HL-60/S4 treated with retinoic acid at 250 ng/mL for 4 days and 3 days (cell line): ENCODE measurements around the gene BTLA.

Experiments
- in situ Hi-C: fragments of 300-500 bp; cut with MboI; formaldehyde crosslinking; loops from 2 replicates; pipeline ENCODE4 v1.7.0; 2022; ENCODE audit warnings: low sequenced_read_pairs

Gene BTLA, protein sequence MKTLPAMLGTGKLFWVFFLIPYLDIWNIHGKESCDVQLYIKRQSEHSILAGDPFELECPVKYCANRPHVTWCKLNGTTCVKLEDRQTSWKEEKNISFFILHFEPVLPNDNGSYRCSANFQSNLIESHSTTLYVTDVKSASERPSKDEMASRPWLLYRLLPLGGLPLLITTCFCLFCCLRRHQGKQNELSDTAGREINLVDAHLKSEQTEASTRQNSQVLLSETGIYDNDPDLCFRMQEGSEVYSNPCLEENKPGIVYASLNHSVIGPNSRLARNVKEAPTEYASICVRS

DNA sequence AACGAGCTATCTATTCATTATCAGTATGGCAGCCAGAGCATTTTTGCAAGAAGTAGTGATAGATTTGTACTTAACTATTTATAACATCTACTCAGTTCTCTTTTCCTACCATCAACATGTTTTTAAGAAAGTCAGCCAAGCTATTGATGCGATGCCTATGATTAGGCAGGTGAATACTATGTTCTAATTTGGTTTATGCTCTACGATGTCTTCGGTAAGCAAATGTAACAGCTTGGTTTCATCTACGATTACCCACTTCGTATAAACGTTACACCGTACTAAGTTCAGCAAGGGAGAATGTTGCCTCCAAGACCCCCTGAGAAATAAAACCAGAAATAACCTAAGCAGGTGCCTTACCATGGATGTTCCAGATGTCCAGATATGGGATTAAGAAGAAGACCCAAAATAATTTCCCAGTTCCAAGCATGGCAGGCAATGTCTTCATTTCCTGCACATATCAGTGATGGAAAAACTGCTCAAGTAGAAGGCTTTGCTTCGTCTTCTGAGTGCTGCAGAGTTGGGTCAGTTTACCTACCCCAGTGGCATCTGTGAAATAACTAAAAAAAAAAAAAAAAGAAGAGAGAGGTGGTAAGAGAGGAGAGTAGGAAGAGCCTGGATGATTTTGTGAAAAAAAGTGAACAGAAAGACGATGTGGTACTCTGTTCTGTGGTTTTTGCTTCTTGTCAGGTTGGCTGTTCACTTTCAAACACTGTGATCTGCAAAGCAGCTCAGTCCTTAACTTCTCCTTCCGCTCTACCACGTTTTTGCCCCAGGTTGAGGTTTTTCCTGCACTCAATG is at the start of gene BTLA:
TSS of gene BTLA (minus strand) at position 559 of the 798 bp plus-strand sequence. CDS start at position 445, 114 bp downstream.
- in situ Hi-C loops = no loop called here

DNA sequence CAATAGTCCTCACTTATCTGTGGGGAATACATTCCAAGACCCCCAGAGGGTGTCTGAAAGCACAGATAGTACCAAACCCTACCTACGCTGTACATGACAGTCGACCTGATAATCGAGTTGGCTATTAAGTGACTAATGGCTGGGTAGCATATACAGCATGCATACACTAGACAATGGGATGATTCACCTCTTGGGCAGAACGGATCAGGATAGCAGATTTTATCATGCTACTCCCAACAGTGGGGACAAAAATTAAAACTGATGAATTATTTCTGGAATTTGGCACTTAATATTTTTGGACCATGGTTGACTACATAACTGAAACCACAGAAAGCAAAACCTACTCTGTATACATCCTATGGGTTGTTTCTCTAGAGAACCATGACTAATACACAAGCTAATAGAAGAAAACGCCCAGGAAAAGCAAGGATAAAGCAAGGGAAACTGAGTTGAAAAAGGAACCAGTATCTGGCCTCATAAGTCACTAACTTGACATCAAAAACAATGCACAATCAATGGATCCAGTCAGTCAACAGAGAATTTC is 47.0 kb upstream of the BTLA start:
- in situ Hi-C loops = no loop called here

DNA sequence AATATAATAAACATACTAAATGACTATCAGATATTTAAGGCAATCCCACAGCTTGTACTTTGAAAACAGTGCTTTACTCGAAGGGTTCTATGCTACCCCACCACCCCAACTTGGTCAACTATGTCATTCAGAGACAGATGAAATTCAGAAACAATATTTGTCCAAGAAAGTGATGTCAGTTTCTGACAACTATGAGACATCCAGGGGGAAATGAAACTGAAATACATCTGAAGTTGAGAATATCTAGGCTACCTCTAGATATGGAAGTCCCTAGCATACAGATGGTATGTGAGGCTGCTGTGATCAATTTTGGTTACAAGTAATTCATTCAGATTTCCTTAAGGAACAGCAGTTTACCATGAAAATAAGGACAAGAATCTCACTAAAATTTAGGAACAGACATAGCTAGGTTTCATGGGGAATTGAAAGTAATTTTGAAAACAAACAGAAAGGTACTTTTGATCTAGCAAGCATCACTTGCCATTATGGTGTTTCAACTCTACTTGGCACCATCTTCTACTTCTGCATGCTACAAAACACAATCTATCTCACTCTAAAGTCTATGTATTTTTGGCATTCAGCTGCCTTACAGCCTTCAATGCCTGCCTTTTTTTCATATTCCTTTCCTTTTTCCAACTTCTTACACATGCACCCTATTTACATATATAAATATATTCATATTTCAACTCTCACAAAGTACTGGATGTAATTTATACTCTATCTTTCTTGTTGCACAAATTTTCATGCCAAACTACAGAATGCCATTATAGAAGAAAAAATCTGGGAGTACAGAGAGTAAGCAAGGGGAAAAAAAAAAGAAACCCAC is 40.8 kb upstream of the BTLA start:
- in situ Hi-C loops = no loop called here

DNA sequence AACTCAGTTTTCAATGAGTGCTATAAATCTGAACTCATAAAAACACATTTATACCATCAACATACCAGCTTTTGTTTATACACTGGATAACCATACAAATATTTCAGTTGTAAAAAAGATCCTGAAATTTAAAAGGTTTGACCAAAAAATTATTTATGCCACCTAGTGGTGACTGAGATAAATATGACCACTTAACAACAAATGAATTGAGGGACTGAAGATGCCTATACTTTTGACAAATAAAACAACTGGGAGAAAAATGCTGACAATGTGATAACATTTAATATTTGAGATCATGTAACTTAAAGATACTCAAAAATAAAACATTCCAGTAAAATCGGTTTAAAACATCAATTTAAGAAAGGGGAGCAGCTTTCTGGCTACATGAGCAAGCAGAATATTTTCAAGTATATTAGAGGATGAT is 32.1 kb upstream of the BTLA start:
- in situ Hi-C loops = no loop called here

DNA sequence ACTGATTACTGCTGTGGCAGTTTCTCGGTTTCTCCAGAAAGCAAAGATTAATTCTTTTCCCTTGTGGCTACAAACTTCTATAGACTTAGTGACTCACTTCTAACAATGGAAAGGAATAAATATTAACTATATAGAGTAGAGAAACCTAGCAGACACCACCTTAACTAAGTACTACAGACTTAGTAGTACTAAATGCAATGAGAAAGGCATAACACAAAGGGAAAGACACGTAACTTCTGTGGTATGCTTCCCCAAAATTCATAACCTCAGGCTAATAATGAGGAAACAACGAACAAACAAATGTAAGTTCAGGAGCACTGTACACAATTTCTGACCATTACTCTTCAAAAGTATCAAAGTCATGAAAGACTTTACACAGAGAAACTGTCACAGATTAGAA is 31.3 kb upstream of the BTLA start:
- in situ Hi-C loops = no loop called here

DNA sequence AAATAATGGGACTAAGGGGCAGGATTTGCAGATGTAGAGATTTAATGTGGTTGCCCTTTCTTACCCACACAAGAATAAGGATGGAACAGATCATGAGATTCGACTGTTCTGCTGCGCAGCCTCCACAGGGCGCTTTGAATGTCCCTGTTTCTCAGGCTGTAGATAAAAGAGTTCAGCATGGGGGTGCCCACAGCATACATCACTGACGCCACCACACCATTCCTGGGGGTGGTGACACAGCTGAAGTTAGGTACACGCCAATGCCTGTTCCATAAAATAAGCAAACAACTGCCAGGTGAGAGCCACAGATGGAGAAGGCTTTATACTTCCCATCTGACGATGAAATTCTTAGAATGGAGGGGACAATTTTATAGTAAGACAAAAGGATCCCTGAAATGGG is 24.9 kb upstream of the BTLA start:
- in situ Hi-C loops = loop anchor here (10.0 to 25.0 kb wide), 2 partner anchors 199 to 412 kb away; no protein-coding TSS in a partner anchor

DNA sequence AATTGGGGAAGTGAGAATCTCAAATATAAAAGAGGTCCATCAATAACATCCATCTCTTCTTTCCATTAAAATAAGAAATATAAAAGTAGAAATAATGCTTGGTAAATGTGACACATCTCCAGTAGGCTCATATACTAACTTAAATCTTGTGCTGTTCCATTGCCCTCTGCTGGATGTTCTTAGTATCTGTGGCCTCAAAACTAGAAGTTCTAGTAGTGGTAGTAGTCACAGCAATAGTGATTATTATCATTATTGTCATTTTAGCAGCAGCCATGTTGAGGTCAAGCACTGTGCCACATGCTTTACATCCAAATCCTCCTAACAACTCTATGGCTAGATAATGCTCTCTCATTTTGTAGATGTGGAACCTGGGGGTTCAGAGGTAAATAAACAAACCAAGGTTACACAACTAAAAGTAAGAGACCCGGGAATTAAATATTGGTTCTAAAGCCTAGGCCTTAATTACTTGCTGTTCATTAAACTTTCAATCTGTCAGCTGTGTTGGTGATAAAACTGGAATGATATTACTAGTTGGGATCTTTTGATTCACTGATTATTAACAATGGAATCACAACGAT is 20.2 kb upstream of the BTLA start:
- in situ Hi-C loops = loop anchor here (10.0 to 25.0 kb wide), 2 partner anchors 195 to 407 kb away; no protein-coding TSS in a partner anchor

DNA sequence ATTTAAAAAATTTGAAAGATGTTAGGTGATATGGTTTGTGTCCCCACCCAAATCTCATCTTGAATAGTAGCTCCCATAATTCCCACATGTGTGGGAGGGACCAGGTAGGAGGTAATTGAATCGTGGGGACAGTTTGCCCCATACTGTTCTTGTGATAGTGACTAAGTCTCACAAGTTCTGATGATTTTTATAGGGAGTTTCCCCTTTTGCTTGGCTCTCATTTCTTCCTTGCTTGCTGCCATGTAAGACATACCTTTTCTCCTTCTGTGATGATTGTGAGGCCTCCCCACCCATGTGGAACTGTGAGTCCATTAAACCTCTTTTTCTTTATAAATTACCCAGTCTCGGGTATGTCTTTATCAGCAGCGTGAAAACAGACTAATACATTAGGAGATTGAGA is 19.7 kb upstream of the BTLA start:
- in situ Hi-C loops = loop anchor here (25.0 kb wide), 1 partner anchor 407 kb away; no protein-coding TSS in a partner anchor

DNA sequence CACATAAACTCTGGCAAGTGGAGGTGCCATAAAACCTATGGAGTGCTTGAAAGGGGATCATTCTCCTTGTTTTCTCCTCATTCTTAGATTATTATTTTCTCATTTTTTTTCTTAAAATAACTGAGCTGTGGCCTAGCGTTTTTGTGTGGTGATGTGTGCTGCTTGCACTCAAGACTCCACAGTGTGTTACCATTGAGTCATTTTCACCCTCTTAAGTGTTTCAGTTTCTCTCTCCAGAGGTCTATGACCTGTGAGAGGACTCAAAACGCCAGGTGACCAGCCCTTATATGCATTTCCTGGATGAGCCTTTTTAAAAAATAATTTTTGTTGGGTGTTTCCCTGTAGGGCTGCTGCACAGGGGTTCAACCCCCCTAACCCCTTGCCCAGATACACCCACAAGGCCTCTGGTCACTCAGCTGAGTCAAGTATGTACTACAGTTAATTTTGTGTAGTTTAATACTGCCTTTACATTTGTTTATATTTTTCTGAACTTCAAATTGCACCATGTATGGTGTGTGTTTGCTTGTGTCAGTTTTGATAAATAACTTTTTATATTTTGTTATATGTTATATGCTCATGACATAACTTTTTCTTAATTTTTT is 15.4 kb upstream of the BTLA start:
- in situ Hi-C loops = loop anchor here (25.0 kb wide), 1 partner anchor 402 kb away; no protein-coding TSS in a partner anchor

DNA sequence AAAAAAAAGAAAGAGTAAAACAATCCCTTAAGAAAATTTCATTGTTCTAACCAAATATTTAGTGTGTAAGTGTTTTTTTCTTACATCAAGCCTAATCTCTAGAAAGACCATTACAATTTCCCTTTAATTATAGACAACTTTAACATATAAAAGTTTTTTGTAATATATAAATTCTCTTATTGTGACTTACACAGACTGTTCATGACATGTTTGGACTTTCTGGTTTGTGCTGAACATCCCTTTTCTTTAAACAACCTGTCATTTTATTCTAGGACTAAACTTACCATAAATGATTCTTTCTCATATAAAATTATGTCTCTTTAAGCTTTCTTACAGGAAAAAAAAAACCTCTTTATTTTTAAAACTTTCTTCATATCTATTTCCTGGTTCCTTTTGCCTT is 13.0 kb upstream of the BTLA start:
- in situ Hi-C loops = loop anchor here (25.0 kb wide), 1 partner anchor 400 kb away; no protein-coding TSS in a partner anchor

DNA sequence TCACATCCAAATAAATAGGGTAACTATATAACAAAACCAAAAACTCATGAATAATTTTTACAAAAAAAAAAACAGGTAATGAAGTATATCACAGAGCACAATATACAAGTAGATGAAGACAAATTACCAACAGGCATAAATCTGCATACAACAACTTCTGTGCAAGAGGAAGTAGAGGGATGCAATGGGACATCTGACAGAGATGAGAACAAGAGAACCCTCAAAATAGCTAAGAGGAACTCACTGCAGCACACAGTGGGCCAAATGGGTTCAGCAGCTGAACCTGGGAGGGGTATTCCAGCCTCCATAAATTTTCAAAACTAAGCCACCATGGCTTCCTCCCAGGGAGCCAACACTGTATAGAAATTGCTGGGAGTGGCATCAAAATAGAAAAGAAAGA is 9.6 kb upstream of the BTLA start:
- in situ Hi-C loops = loop anchor here (25.0 kb wide), 1 partner anchor 397 kb away; no protein-coding TSS in a partner anchor

DNA sequence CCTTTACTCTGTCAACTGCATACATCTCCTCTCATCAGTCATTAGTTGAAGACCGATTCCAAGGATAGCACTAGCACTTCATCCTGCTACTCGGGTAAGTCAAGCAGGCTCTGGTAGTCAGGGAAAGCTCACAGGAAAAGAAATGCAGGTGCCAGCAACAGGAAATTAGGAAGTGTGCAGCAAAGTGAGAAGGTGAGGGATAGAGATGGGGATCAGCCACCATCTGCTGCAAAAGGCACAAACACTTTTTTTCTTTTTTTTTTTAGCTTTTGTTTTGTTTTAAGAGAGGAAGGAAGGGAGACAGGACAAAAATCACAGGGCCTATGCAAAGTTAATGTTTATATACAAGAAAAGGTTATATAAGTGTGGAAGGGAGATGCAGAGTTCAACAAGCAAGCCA is 9.0 kb upstream of the BTLA start:
- in situ Hi-C loops = loop anchor here (25.0 kb wide), 1 partner anchor 396 kb away; no protein-coding TSS in a partner anchor

DNA sequence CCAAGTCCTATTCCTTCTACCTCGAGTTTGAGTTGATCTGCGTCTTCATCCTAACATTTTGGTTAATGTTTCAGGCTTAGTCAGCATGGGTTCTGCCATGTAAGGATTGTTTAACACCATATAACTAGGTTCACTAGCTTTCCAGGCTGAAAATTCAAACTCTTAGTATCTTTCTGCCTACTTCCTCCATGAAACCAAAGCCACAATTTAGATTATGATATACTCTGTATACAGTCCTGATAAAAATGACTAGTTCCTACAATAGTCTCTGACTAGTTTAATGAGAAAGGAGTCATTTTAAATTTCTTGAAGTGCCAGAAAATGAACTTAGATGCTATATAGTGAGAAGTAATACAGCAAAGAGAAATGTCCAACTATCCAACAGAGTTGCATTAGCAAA is 6.6 kb upstream of the BTLA start:
- in situ Hi-C loops = loop anchor here (25.0 kb wide), 1 partner anchor 394 kb away; no protein-coding TSS in a partner anchor

DNA sequence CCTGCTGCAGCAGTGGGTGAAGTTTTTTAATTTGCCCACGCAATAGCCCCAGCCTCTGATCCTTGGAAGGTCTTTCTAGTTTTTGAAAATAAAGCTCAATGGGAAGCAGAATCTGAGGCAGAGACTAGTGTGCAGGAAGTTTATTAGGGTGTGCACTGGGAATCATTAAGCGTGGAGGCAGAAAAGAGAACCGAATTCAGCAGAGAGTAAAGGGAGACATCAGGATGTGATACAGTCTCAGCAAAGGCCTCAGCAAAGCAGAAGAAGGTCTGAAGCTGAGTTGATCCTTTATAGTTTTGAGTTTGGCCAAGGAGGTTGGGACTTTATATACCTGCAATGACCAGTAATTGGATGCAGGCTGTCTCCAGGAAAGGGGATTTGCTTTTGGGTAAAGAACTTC is 4.9 kb upstream of the BTLA start:
- in situ Hi-C loops = loop anchor here (25.0 kb wide), 1 partner anchor 392 kb away; no protein-coding TSS in a partner anchor

DNA sequence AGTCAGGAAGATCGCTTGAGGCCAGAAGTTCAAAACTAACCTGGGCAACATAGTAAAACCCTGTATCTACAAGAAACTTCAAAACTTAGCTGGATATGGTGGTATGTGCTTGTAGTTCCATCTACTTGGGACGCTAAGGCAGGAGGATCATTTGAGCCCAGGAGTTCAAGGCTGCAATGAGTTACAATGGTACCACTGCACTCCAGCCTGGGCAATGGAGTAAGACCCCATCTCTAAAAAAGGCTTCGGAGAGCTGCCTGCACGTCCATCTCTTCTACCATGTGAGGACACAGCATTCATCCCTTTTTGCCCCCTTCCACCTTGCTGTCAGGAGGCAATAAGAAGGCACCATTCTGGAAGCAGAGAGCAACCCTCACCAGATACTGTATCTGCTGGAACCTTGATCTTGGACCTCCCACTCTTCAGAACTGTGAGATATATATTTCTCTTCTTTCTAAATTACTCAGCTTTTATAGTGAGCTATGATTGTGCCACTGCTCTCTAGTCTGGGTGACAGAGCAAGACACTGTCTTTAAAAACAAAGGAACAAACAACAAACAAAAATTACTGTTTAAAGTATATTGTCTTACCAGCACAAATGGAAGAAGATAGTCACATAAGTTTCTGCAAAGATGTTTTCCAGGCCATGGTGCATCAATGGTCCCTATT is 4.2 kb upstream of the BTLA start:
- in situ Hi-C loops = loop anchor here (25.0 kb wide), 1 partner anchor 391 kb away; no protein-coding TSS in a partner anchor

DNA sequence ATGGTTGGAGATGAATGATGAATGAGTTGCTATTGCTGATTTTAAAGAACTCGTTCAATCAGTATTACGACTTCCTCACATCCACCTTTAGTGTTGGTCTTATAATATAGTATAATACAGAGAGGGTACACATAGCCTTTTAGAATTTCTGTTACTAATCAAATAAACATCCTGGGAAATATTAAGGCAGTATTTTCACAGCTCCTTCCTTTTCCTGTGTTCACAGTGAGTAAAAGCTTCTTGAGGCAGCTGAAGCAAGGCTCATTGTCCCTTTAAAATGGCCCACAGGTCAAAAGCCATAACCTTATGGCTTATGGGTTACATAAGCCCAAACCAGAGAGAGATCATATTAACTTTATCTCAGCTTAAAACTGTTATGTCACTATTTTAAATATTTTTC is 1.3 kb upstream of the BTLA start:
- in situ Hi-C loops = loop anchor here (25.0 kb wide), 1 partner anchor 388 kb away; no protein-coding TSS in a partner anchor

DNA sequence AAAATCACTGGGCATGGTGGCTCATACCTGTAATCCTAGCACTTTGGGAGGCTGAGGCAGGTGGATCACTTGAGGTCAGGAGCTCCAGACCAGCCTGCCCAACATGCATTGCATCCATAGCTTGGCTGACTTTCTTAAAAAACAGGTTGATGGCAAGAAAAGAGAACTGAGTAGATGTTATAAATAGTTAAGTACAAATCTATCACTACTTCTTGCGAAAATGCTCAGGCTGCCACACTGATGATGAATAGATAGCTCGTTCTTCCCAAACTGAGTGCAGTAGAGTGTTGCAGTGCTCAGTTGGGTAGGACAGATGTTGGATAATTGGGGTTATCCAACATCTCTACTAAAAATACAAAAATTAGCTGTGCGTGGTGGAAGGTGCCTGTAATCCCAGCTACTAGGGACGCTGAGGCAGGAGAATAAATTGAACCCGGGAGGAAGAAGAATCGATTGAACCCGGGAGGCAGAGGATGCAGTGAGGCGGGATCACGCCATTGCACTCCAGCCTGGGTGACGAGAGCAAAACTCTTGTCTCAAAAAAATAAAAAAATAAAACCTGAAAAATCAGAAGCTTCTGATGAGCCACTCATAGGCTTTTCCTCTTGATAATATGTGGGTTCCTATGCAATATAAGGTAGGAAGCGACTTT is 1.2 kb downstream of the BTLA start:
- in situ Hi-C loops = no loop called here

DNA sequence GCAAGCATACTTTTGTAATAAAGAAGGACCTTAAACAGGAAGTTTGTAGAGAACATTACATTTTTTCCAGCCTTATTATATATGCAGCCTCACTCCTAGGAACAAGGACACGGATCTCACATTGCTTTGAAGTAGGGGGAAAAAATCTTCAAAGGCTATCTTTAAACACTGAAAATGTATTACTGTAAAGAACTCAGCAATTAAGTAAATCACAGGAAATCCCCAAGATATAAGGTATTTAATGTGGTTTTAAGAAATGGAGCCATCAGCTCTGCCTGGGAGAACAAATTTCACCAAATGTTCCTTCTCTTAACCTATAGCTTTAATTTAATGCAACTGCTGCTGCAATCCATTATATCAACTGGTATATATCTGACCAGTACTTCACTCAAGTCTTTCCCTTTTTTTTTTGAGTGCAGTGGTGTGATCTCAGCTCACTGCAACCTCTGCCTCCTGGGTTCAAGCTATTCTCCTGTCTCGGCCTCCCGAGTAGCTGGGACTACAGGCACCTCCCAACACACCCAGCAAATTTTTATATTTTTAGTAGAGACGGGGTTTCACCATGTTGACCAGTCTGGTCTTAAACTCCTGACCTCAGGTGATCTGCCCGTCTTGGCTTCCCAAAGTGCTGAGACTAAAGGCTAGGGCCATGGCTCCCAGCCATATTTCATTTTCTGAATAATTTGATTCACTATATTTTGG is 2.8 kb downstream of the BTLA start:
- in situ Hi-C loops = no loop called here
